ES-I3 (cell line): Measurements from ENCODE around the gene ZNF416.
A peak's percentile ranks its signal among the peaks of the same experiment; 100 is the strongest.

Experiments
- H3K36me3 ChIP-seq: 2 replicates; pipeline ENCODE4 v1.6.1; 2013; ENCODE audit warnings: mild to moderate bottlenecking, low read length, control low read depth, moderate library complexity; ENCODE audit not compliant: insufficient read depth
- H3K4me1 ChIP-seq: 2 replicates; pipeline ENCODE4 v1.6.1; 2013; ENCODE audit warnings: mild to moderate bottlenecking, control low read depth, low read length; ENCODE audit not compliant: insufficient read depth
- H3K9ac ChIP-seq: 2 replicates; pipeline ENCODE4 v1.6.1; 2013; ENCODE audit warnings: low read depth, mild to moderate bottlenecking, low read length, moderate library complexity
- H3K9me3 ChIP-seq: 2 replicates; pipeline ENCODE4 v1.6.1; 2013; ENCODE audit warnings: mild to moderate bottlenecking, low read length, moderate library complexity; ENCODE audit not compliant: control insufficient read depth, insufficient read depth

Gene ZNF416

GRCh38 chr19:57578487-57579205 lies at the start of gene ZNF416:
Gene ZNF416 (minus strand): TSS chr19:57578911. CDS start chr19:57578704, 207 bp downstream.
- Histone ChIP-seq H3K9me3 (peaks cover 28% of the 10 kb centered on the region), H3K36me3 (peaks cover 17% of the 10 kb centered on the region; the same call in 1 of the 2 replicates), H3K4me1 (no peaks in the 10 kb centered on the region), H3K9ac (peak within 1 kb of the TSS; percentile 79)

GRCh38 chr19:57623091-57623490 lies 44.4 kb upstream of the ZNF416 start:
- Histone ChIP-seq H3K4me1 (no peaks in the 10 kb centered on the region), H3K9me3 (peaks cover 47% of the 10 kb centered on the region), H3K36me3 (peaks cover 55% of the 10 kb centered on the region), H3K9ac (no peak overlapping the region)

GRCh38 chr19:57620673-57621348 lies 42.1 kb upstream of the ZNF416 start:
- H3K4me1 ChIP-seq: no peaks in the 10 kb centered on the region
- peaks cover 69% of the 10 kb centered on the region for H3K9me3 ChIP-seq
- H3K36me3 ChIP-seq: peaks cover 77% of the 10 kb centered on the region
- no peak overlapping the region for H3K9ac ChIP-seq

- H3K9ac ChIP-seq: peak overlapping the region; percentile 69; the same call in 1 of the 2 replicates
- H3K4me1 ChIP-seq: no peaks in the 10 kb centered on the region
- H3K36me3 ChIP-seq: peaks cover 47% of the 10 kb centered on the region
- peaks cover 51% of the 10 kb centered on the region for H3K9me3 ChIP-seq
These were observed 36.6 kb upstream of the ZNF416 start for GRCh38 chr19:57615346-57615745.

- Histone ChIP-seq H3K9ac (peak within 1 kb of the TSS; percentile 69), H3K9me3 (peaks cover 43% of the 10 kb centered on the region), H3K36me3 (peaks cover 35% of the 10 kb centered on the region), H3K4me1 (no peaks in the 10 kb centered on the region)
These were observed 35.4 kb upstream of the ZNF416 start, which contains the start of gene ZNF134 for GRCh38 chr19:57613941-57614743. Gene ZNF134 (plus strand): TSS chr19:57614242. CDS start chr19:57619469, 5,227 bp downstream.

GRCh38 chr19:57611113-57611512 lies 32.4 kb upstream of the ZNF416 start:
- Histone ChIP-seq H3K9ac (no peak overlapping the region), H3K4me1 (no peaks in the 10 kb centered on the region), H3K36me3 (peaks cover 9% of the 10 kb centered on the region), H3K9me3 (peaks cover 18% of the 10 kb centered on the region)

- Histone ChIP-seq H3K36me3 (peaks cover 8% of the 10 kb centered on the region; the same call in 1 of the 2 replicates), H3K4me1 (no peaks in the 10 kb centered on the region), H3K9ac (no peak overlapping the region), H3K9me3 (peaks cover 5% of the 10 kb centered on the region; the same call in 1 of the 2 replicates)
These were observed 28.2 kb upstream of the ZNF416 start for GRCh38 chr19:57606931-57607330.

GRCh38 chr19:57599761-57600383 lies 21.2 kb upstream of the ZNF416 start, which contains the start of gene ZNF530:
Gene ZNF530 (plus strand): TSS chr19:57599885. CDS start chr19:57604346, 4,461 bp downstream.
- H3K9ac ChIP-seq: peak within 1 kb of the TSS; percentile 66; the same call in 1 of the 2 replicates
- H3K9me3 ChIP-seq: no peaks in the 10 kb centered on the region
- H3K36me3 ChIP-seq: 0 out of 2 replicates have a peak, but pooled peaks cover 1% of the 10 kb centered on the region
- no peaks in the 10 kb centered on the region for H3K4me1 ChIP-seq

- Histone ChIP-seq H3K9me3 (no peaks in the 10 kb centered on the region), H3K36me3 (no peaks in the 10 kb centered on the region), H3K9ac (peak overlapping the region; percentile 66; the same call in 1 of the 2 replicates)
These were observed 20.7 kb upstream of the ZNF416 start for GRCh38 chr19:57599377-57599760.

GRCh38 chr19:57587529-57587928 lies 8.8 kb upstream of the ZNF416 start:
- H3K4me1 ChIP-seq: no peaks in the 10 kb centered on the region; the same call in 1 of the 2 replicates
- peaks cover 41% of the 10 kb centered on the region for H3K36me3 ChIP-seq
- H3K9ac ChIP-seq: no peak overlapping the region
- peaks cover 44% of the 10 kb centered on the region for H3K9me3 ChIP-seq

More at GRCh38 chr19:57599377-57599760, 20.7 kb upstream of the ZNF416 start:
- no peaks in the 10 kb centered on the region for H3K4me1 ChIP-seq

- H3K9me3 ChIP-seq: peaks cover 21% of the 10 kb centered on the region
- H3K36me3 ChIP-seq: peaks cover 17% of the 10 kb centered on the region
- peak within 1 kb of the TSS; percentile 63 for H3K9ac ChIP-seq
- H3K4me1 ChIP-seq: no peaks in the 10 kb centered on the region; the same call in 1 of the 2 replicates
These were observed 5.1 kb upstream of the ZNF416 start, which contains the start of gene ZIK1 for GRCh38 chr19:57583521-57584416. Gene ZIK1 (plus strand): TSS chr19:57584145. CDS start chr19:57584357, 212 bp downstream.

- H3K9me3 ChIP-seq: peaks cover 18% of the 10 kb centered on the region
- no peaks in the 10 kb centered on the region; the same call in 1 of the 2 replicates for H3K4me1 ChIP-seq
- peaks cover 10% of the 10 kb centered on the region; the same call in 1 of the 2 replicates for H3K36me3 ChIP-seq
- H3K9ac ChIP-seq: peak overlapping the region; percentile 63
These were observed 4.4 kb upstream of the ZNF416 start for GRCh38 chr19:57583104-57583520.

- Histone ChIP-seq H3K36me3 (peaks cover 36% of the 10 kb centered on the region), H3K9me3 (peaks cover 30% of the 10 kb centered on the region), H3K4me1 (no peaks in the 10 kb centered on the region), H3K9ac (no peak overlapping the region)
These were observed 2.0 kb downstream of the ZNF416 start for GRCh38 chr19:57576661-57577060.
